KBM-7 (cell line): ENCODE results near the gene NUDT19.

ENCODE experiments used
- DNase-seq: peaks from one replicate; pipeline ENCODE4 v3.0.0-alpha.2; 2015
- in situ Hi-C: fragments of 300-500 bp; cut with MboI; formaldehyde crosslinking; loops from 2 replicates; pipeline ENCODE4 v1.14.3; 2020; ENCODE audit warnings: low sequenced_read_pairs, low pct_unique_long_range_greater_than_20kb, mixed read lengths

Gene NUDT19

GRCh38 chr19:32748948-32749347 is 57.3 kb downstream of the NUDT19 start:
- in situ Hi-C loops = no loop called here

GRCh38 chr19:32749361-32749760 is 57.7 kb downstream of the NUDT19 start:
- in situ Hi-C loops = no loop called here
- DNase-seq = no peak

More at GRCh38 chr19:32748948-32749347, 57.3 kb downstream of the NUDT19 start:
- DNase-seq = no peak

- DNase-seq = peak; percentile 64
- in situ Hi-C loops = no loop called here
These were observed 58.9 kb downstream of the NUDT19 start for GRCh38 chr19:32750441-32751055.

GRCh38 chr19:32751066-32751465 is 59.4 kb downstream of the NUDT19 start:
- in situ Hi-C loops = no loop called here
- no peak for DNase-seq

- DNase-seq = no peak
- in situ Hi-C loops = no loop called here
These were observed 65.6 kb downstream of the NUDT19 start for GRCh38 chr19:32757189-32757588.
